Lung (tissue), 12 donors: ENCODE data around the gene SLC9A9. TPM values are rescaled to one million over a fixed set of nuclear protein-coding genes. Genes with fewer than 3 reads are reported as not detected.
A peak's percentile ranks its signal among the peaks of the same experiment; 100 is the strongest.

ENCODE experiments used
- ATAC-seq: fragments of 200-7000 bp; cut with Tn5 transposase; one replicate; pipeline ENCODE4 v1.9.1; 2020; ENCODE audit warnings: moderate number of reproducible peaks; ENCODE audit not compliant: insufficient read depth, low FRiP score
- DNase-seq, 3 donors: peaks; one replicate each; pipeline ENCODE4 v3.0.0-alpha.2; 2013 to 2017
- H3K27ac ChIP-seq, 2 donors: one replicate each; pipeline ENCODE4 v1.5.1; 2013; ENCODE audit warnings: mild to moderate bottlenecking in 2 of 2, moderate library complexity in 2 of 2, control low read depth in 1 of 2, inconsistent platforms in 1 of 2, low read depth in 1 of 2, low read length in 1 of 2
- H3K27me3 ChIP-seq, 3 donors: one replicate each; pipeline ENCODE4 v1.5.1; 2013; ENCODE audit warnings: low read length in 2 of 3; ENCODE audit not compliant: control insufficient read depth in 3 of 3, insufficient read depth in 3 of 3
- H3K36me3 ChIP-seq, 4 donors: one replicate each; pipeline ENCODE4 v1.5.1; 2013; ENCODE audit warnings: low read length in 4 of 4, mild to moderate bottlenecking in 1 of 4, moderate library complexity in 1 of 4; ENCODE audit not compliant: control insufficient read depth in 4 of 4, insufficient read depth in 4 of 4
- H3K4me1 ChIP-seq, 5 donors: one replicate each; pipeline ENCODE4 v1.5.1; 2013; ENCODE audit warnings: low read length in 5 of 5, mild to moderate bottlenecking in 2 of 5, moderate library complexity in 1 of 5; ENCODE audit not compliant: control insufficient read depth in 5 of 5, insufficient read depth in 5 of 5
- H3K4me3 ChIP-seq: one replicate; pipeline ENCODE4 v1.5.1; 2013; ENCODE audit warnings: mild to moderate bottlenecking, control low read depth, moderate library complexity
- H3K9ac ChIP-seq, 2 donors: one replicate each; pipeline ENCODE4 v1.5.1; 2013; ENCODE audit warnings: low read length in 2 of 2, control low read depth in 1 of 2; ENCODE audit not compliant: insufficient read depth in 1 of 2
- H3K9me3 ChIP-seq, 4 donors: one replicate each; pipeline ENCODE4 v1.5.1; 2013; ENCODE audit warnings: low read length in 3 of 4, mild to moderate bottlenecking in 1 of 4, moderate library complexity in 1 of 4; ENCODE audit not compliant: control insufficient read depth in 4 of 4, insufficient read depth in 3 of 4
- CTCF ChIP-seq: IDR thresholded peaks from 2 replicates; pipeline ENCODE4 v1.5.1; 2012; ENCODE audit warnings: mild to moderate bottlenecking; ENCODE audit errors: control extremely low read depth, extremely low read depth
- WGBS, 2 donors: extraction: QIAGEN DNeasy Blood & Tissue Kit; methylation state at CpG; one replicate each; pipeline ENCODE4 v1.1.7; 2013; 5-methylcytosine and 5-hydroxymethylcytosine counted together
- polyA plus RNA-seq, 2 donors: library from polyadenylated mRNA; stranded (reverse); fragments of 200-250 nt; gene quantifications; one replicate each; pipeline ENCODE4 v1.2.1, GENCODE V29; 2013
- total RNA-seq, 2 donors: library from RNA; depleted of rRNA in 1 of 2; stranded (reverse); fragments of >200 nt in 1 of 2; gene quantifications; one replicate each; pipeline ENCODE4 v1.2.1, GENCODE V29; 2014 to 2021
- donor health status: control.
- donor health status: control.
- donor health status: Bipolar disorder and iron deficiency.
- donor health status: healthy.
- donor health status: DM: yes; HTN: yes; CAD: no.

SLC9A9 gene
- total and polyA plus RNA-seq, 4 donors: 2.2 to 66.3 (median 8.2) TPM

- H3K27ac ChIP-seq: no peak overlapping the region
- no peak for ATAC-seq
- TF ChIP-seq CTCF: no peak
These were observed 96.6 kb downstream of the SLC9A9 start for GRCh38 chr3:143751643-143752178.

GRCh38 chr3:143750841-143751240 is 97.4 kb downstream of the SLC9A9 start:
- Histone ChIP-seq H3K9me3 (no peaks in the 10 kb centered on the region), H3K4me1 (peaks cover 0 to 65% (median 13%) of the 10 kb centered on the region in 5 donors), H3K9ac (no peak overlapping the region), H3K4me3 (no peak overlapping the region), H3K36me3 (no peaks in the 10 kb centered on the region), H3K27me3 (no peaks in the 10 kb centered on the region), H3K27ac (no peak overlapping the region)
- TF ChIP-seq CTCF: no peak
- DNase-seq: peak; percentile 87 to 97 (median 95)
- WGBS, 2 donors: 73 to 88% methylated on average over 2 of the region's 2 CpGs
- no peak for ATAC-seq

More at GRCh38 chr3:143751643-143752178, 96.6 kb downstream of the SLC9A9 start:
- Histone ChIP-seq H3K4me1 (peaks cover 0 to 72% (median 13%) of the 10 kb centered on the region in 5 donors), H3K9ac (no peak overlapping the region), H3K27me3 (no peaks in the 10 kb centered on the region), H3K4me3 (no peak overlapping the region), H3K36me3 (no peaks in the 10 kb centered on the region), H3K9me3 (no peaks in the 10 kb centered on the region)
- 54 to 68% methylated on average over 4 of the region's 4 CpGs for WGBS, 2 donors
- DNase-seq: peak in 2 of 3 donors; percentile 22 to 29

GRCh38 chr3:143749926-143750325 is 98.3 kb downstream of the SLC9A9 start:
- Histone ChIP-seq H3K36me3 (no peaks in the 10 kb centered on the region), H3K4me3 (no peak overlapping the region)
- WGBS, 2 donors: 80 to 83% methylated on average over 5 of the region's 5 CpGs

More at GRCh38 chr3:143749926-143750325, 98.3 kb downstream of the SLC9A9 start:
- no peak for TF ChIP-seq CTCF
- DNase-seq: peak in 1 of 3 donors; percentile 32
- Histone ChIP-seq H3K27ac (no peak overlapping the region), H3K27me3 (no peaks in the 10 kb centered on the region), H3K9me3 (no peaks in the 10 kb centered on the region), H3K4me1 (peaks cover 0 to 62% (median 13%) of the 10 kb centered on the region in 5 donors), H3K9ac (no peak overlapping the region)
- ATAC-seq: no peak
